Activated T-cell treated with anti-CD3 and anti-CD28 coated beads, Interleukin-2, amount 50 U/mL, for 24 hours (primary cell): Measurements from ENCODE around the gene CGB1.
"Not testable (repeated sequence)": the region's sequence is repeated elsewhere in the genome, so short reads cannot be mapped to it uniquely, and the experiment has no call there.

ENCODE experiments used
- DNase-seq: peaks from one replicate; pipeline ENCODE4 v3.0.0-alpha.2; 2020
- H3K27ac Mint-ChIP-seq: 2 replicates; pipeline ENCODE4 v1.8.0; 2020; ENCODE audit warnings: mild to moderate bottlenecking, mixed read lengths
- H3K27me3 Mint-ChIP-seq: 2 replicates; pipeline ENCODE4 v1.8.0; 2020; ENCODE audit warnings: mixed read lengths
- H3K36me3 Mint-ChIP-seq: 2 replicates; pipeline ENCODE4 v1.8.0; 2020; ENCODE audit warnings: low read depth, mixed read lengths
- H3K4me1 Mint-ChIP-seq: 2 replicates; pipeline ENCODE4 v1.8.0; 2020; ENCODE audit warnings: low read depth, mixed read lengths
- H3K4me3 Mint-ChIP-seq: 2 replicates; pipeline ENCODE4 v1.8.0; 2020; ENCODE audit warnings: mild to moderate bottlenecking, moderate library complexity, mixed read lengths
- H3K9me3 Mint-ChIP-seq: 2 replicates; pipeline ENCODE4 v1.8.0; 2020; ENCODE audit warnings: mixed read lengths

Gene CGB1

GRCh38 chr19:49065905-49066512 lies 29.3 kb upstream of the CGB1 start:
- Mint-ChIP-seq H3K4me3 (no peak overlapping the region), H3K4me1 (no peaks in the 10 kb centered on the region), H3K27me3 (peaks cover 73% of the 10 kb centered on the region), H3K27ac (no peak overlapping the region), H3K9me3 (peaks cover 2% of the 10 kb centered on the region), H3K36me3 (no peaks in the 10 kb centered on the region)
- DNase-seq, result no peak

- H3K27me3 Mint-ChIP-seq, result peaks cover 69% of the 10 kb centered on the region
- H3K4me3 Mint-ChIP-seq, result no peak within 1 kb of the TSS
- peaks cover 2% of the 10 kb centered on the region for H3K9me3 Mint-ChIP-seq
- no peaks in the 10 kb centered on the region for H3K4me1 Mint-ChIP-seq
- no peaks in the 10 kb centered on the region for H3K36me3 Mint-ChIP-seq
- no peak within 1 kb of the TSS for H3K27ac Mint-ChIP-seq
- DNase-seq, result no peak
These were observed 28.3 kb upstream of the CGB1 start, which contains the start of gene NTF4 for GRCh38 chr19:49064768-49065611. Gene NTF4 (minus strand): TSS chr19:49064818. CDS start chr19:49061997, 2,821 bp downstream.

GRCh38 chr19:49064029-49064629 lies 27.4 kb upstream of the CGB1 start:
- Mint-ChIP-seq H3K9me3 (no peaks in the 10 kb centered on the region), H3K27ac (no peak overlapping the region), H3K4me3 (no peak overlapping the region), H3K27me3 (peaks cover 68% of the 10 kb centered on the region), H3K4me1 (no peaks in the 10 kb centered on the region), H3K36me3 (no peaks in the 10 kb centered on the region)
- DNase-seq, result no peak

GRCh38 chr19:49061445-49061844 lies 24.8 kb upstream of the CGB1 start:
- H3K4me1 Mint-ChIP-seq, result peaks cover 17% of the 10 kb centered on the region
- H3K4me3 Mint-ChIP-seq, result no peak overlapping the region
- H3K27me3 Mint-ChIP-seq, result peaks cover 75% of the 10 kb centered on the region
- no peak overlapping the region for H3K27ac Mint-ChIP-seq
- no peaks in the 10 kb centered on the region for H3K9me3 Mint-ChIP-seq
- H3K36me3 Mint-ChIP-seq, result no peaks in the 10 kb centered on the region
- no peak for DNase-seq

DNA sequence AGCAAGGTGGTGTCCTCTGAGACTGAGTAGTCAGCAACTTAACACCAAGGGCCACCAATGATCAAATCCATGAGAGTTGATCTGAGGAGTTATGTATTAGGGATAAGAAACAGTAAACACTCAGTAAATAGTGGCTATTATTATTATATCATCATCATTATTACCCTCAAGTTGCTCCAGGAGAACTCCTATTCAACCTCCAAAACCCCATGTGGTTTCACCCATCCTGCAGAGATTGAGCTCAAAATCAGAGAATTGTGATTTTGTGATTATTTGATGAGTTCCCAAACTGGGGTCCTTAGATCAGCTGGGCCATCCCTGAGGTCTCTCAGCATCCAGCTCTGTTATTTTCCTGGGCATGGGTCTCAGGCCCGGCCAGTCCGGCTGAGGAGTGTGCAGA lies 24.3 kb upstream of the CGB1 start:
- Mint-ChIP-seq H3K36me3 (no peaks in the 10 kb centered on the region), H3K4me1 (peaks cover 21% of the 10 kb centered on the region), H3K27ac (no peak overlapping the region), H3K27me3 (peaks cover 74% of the 10 kb centered on the region), H3K4me3 (no peak overlapping the region), H3K9me3 (no peaks in the 10 kb centered on the region)
- DNase-seq, result no peak

DNA sequence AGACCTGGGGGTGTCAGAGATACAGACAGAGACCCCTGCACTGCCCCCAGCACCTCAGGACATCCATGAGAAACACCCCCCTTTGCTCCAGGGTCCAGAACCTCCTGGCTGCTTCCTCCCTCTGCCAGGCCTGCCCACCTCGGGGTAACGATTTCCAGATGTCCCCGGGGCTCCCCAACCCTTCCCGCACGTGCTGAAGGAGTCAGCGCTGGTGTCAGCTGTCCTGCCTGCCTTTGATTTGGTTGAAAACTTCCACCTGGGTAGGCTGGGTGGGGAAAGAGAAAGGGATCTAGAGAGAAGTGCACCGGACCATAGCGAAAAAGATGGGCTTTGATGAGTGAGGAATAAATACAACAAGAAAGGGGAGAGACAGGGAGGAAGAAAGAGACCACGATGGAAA lies 22.4 kb upstream of the CGB1 start:
- no peak for DNase-seq
- H3K36me3 Mint-ChIP-seq, result no peaks in the 10 kb centered on the region
- no peak overlapping the region for H3K27ac Mint-ChIP-seq
- H3K27me3 Mint-ChIP-seq, result peaks cover 65% of the 10 kb centered on the region
- peaks cover 21% of the 10 kb centered on the region for H3K4me1 Mint-ChIP-seq
- no peaks in the 10 kb centered on the region for H3K9me3 Mint-ChIP-seq
- no peak overlapping the region for H3K4me3 Mint-ChIP-seq

DNA sequence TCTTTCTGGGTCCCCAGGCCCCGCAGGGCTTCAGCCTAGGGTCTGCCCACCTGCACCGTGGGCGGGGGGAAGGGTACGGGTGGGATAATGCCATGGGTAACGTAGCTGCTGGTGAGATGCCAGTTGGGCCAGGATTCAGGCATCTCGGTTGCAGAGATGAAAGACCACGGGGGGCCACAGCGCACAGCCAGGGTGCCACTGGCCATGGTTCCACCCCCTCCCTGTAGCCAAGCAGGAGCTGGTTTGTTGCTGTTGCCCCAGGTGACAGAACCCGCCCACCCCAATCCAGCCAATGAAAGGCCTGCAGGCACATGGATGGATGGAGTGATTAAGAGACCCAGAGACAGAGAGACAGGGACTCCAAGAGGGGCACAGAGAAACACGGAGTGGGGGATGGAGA lies 21.9 kb upstream of the CGB1 start:
- no peak overlapping the region for H3K27ac Mint-ChIP-seq
- no peaks in the 10 kb centered on the region for H3K36me3 Mint-ChIP-seq
- no peak overlapping the region for H3K4me3 Mint-ChIP-seq
- peaks cover 60% of the 10 kb centered on the region for H3K27me3 Mint-ChIP-seq
- H3K9me3 Mint-ChIP-seq, result no peaks in the 10 kb centered on the region
- no peak for DNase-seq
- peaks cover 21% of the 10 kb centered on the region for H3K4me1 Mint-ChIP-seq

DNA sequence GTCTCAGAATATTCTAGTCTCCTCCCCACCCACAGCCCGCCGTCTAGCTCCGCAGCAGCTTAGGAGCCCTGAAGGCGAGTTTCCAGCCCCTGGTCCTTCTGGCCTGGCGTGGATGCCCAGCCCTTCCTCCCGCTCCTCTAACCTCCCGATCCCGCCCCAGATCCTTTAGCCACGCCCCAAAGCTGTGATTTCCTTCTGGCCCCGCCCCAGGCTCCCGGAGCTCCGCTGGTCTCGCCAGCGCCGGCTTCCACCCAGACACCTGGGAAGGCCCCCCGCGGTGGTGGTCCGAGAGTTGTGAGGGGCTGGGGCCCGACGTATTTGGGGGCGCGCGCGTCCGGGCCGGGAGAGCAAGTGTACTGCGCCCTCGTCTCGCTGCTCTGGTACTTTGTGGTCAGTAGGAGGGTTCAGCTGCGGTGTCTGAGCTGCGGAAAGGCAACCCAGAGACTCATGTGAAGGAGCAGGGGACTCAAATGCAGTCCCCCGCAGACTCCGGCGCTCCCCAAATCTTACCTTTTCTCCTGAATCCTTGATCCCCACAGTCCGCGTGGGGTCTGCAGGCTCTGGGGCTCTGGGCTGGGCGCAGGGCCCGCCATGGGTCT lies 21.0 kb upstream of the CGB1 start, which contains the start of gene CGB7:
Gene CGB7, minus strand, starts transcription at position 114 of the 599 bp plus-strand sequence. CDS start 2,374 bp downstream, outside the sequence.
- Mint-ChIP-seq H3K4me1 (peaks cover 21% of the 10 kb centered on the region), H3K27me3 (peaks cover 56% of the 10 kb centered on the region), H3K27ac (no peak within 1 kb of the TSS), H3K36me3 (no peaks in the 10 kb centered on the region), H3K9me3 (no peaks in the 10 kb centered on the region), H3K4me3 (peak within 1 kb of the TSS; percentile 61)
- DNase-seq, result peak; percentile 62

- H3K4me1 Mint-ChIP-seq, result peaks cover 21% of the 10 kb centered on the region
- H3K27ac Mint-ChIP-seq, DNase-seq, H3K36me3 Mint-ChIP-seq, H3K9me3 Mint-ChIP-seq: not testable (repeated sequence)
- peaks cover 56% of the 10 kb centered on the region for H3K27me3 Mint-ChIP-seq
- peak overlapping the region; percentile 61 for H3K4me3 Mint-ChIP-seq
These were observed 20.4 kb upstream of the CGB1 start for GRCh38 chr19:49056902-49057596.

GRCh38 chr19:49056101-49056901 lies 19.6 kb upstream of the CGB1 start:
- Mint-ChIP-seq H3K4me3 (peak overlapping the region; percentile 61), H3K27me3 (peaks cover 52% of the 10 kb centered on the region), H3K4me1 (peaks cover 21% of the 10 kb centered on the region), H3K27ac (no peak overlapping the region), H3K36me3 (no peaks in the 10 kb centered on the region), H3K9me3 (no peaks in the 10 kb centered on the region)
- peak; percentile 77 for DNase-seq

GRCh38 chr19:49050376-49051033 lies 13.8 kb upstream of the CGB1 start:
- H3K4me1 Mint-ChIP-seq, H3K36me3 Mint-ChIP-seq, DNase-seq, H3K27me3 Mint-ChIP-seq, H3K27ac Mint-ChIP-seq, H3K9me3 Mint-ChIP-seq, H3K4me3 Mint-ChIP-seq: not testable (repeated sequence)

DNA sequence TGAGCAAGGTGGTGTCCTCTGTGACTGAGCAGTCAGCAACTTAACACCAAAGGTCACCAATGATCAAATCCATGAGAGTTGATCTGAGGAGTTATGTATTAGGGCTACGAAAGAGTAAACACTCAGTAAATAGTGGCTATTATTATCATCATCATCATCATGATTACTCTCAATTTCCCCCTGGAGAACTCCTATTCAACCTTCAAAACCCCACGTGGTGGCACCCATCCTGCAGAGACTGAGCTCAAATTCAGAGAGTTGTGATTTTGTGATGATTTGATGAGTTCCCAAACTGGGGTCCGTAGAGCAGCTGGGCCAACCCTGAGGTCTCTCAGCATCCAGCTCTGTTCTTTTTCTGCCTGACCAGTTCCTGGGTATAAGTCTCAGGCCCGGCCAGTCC lies 13.1 kb upstream of the CGB1 start:
- H3K27ac Mint-ChIP-seq, H3K36me3 Mint-ChIP-seq: not testable (repeated sequence)

DNA sequence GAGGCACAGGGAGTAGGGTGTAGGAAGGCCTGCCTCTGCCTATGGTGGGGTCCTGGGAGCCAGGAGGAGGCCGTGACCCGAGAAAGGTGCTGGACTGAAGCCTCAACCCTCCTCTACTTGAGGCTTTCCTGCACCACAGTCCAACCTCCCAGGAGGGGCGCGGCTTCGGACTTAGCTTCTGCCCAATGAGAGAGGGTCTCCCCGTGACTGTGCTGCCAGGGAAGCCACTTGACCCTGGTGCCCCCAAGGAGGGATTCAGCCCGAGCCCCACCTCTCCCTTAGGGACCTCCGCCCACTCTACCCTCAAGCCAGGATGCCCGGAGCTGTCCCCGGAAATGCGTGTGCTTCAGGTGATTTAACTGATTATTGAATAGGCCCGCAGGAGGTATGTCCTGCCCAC lies 12.3 kb upstream of the CGB1 start, which contains the start of gene CGB8:
Gene CGB8, minus strand, starts transcription at position 101 of the 400 bp plus-strand sequence. CDS start 372 bp downstream, outside the sequence.
- H3K27me3 Mint-ChIP-seq, DNase-seq, H3K9me3 Mint-ChIP-seq, H3K36me3 Mint-ChIP-seq, H3K4me1 Mint-ChIP-seq, H3K4me3 Mint-ChIP-seq, H3K27ac Mint-ChIP-seq: not testable (repeated sequence)

More for the DNA sequence above, 13.1 kb upstream of the CGB1 start:
- H3K4me1 Mint-ChIP-seq, DNase-seq, H3K27me3 Mint-ChIP-seq, H3K9me3 Mint-ChIP-seq, H3K4me3 Mint-ChIP-seq: not testable (repeated sequence)
